Kidney (tissue), 14 donors: ENCODE data around the gene NOX5. TPM values are rescaled to one million over a fixed set of nuclear protein-coding genes. Genes with fewer than 3 reads are reported as not detected.

Source experiments
- DNase-seq, 5 donors: peaks; one replicate each; pipeline ENCODE4 v3.0.0-alpha.2; 2013 to 2020
- FAIRE-seq: peaks from 2 replicates; lab custom pipeline; 2012; peaks lifted over from hg19 to GRCh38; lab: Jason Lieb, UNC
- H3K27ac ChIP-seq, 2 donors: one replicate each; pipeline ENCODE4 v1.7.0; 2013; ENCODE audit warnings: low read depth in 2 of 2, low read length in 2 of 2, inconsistent platforms in 1 of 2
- H3K27me3 ChIP-seq: one replicate; pipeline ENCODE4 v1.7.1; 2013; ENCODE audit warnings: low read length, inconsistent platforms; ENCODE audit not compliant: control insufficient read depth, insufficient read depth
- H3K36me3 ChIP-seq, 3 donors: one replicate each; pipeline versions ENCODE4 v1.7.0 to v1.7.1; 2013; ENCODE audit warnings: low read length in 3 of 3, control low read depth in 1 of 3, inconsistent platforms in 1 of 3; ENCODE audit not compliant: insufficient read depth in 3 of 3, control insufficient read depth in 2 of 3
- H3K4me1 ChIP-seq, 3 donors: one replicate each; pipeline versions ENCODE4 v1.7.0 to v1.7.1; 2013; ENCODE audit warnings: low read length in 3 of 3, inconsistent platforms in 1 of 3, low read depth in 1 of 3; ENCODE audit not compliant: control insufficient read depth in 2 of 3, insufficient read depth in 2 of 3
- H3K4me3 ChIP-seq, 3 donors: one replicate each; pipeline versions ENCODE4 v1.7.0 to v1.8.1; 2013; ENCODE audit warnings: low read length in 3 of 3, control low read depth in 1 of 3, inconsistent platforms in 1 of 3
- H3K9ac ChIP-seq, 3 donors: one replicate each; pipeline versions ENCODE4 v1.7.0 to v1.7.1; 2013; ENCODE audit warnings: low read length in 3 of 3, control low read depth in 1 of 3, inconsistent platforms in 1 of 3
- H3K9me3 ChIP-seq, 3 donors: one replicate each; pipeline versions ENCODE4 v1.7.0 to v1.7.1; 2013; ENCODE audit warnings: low read length in 3 of 3, control low read depth in 1 of 3, inconsistent platforms in 1 of 3; ENCODE audit not compliant: control insufficient read depth in 2 of 3, insufficient read depth in 1 of 3
- CTCF ChIP-seq: IDR thresholded peaks from 3 replicates; pipeline ENCODE4 v1.5.1; 2012; ENCODE audit warnings: mild to moderate bottlenecking, moderate library complexity, borderline replicate concordance; ENCODE audit not compliant: insufficient read depth; ENCODE audit errors: extremely low read depth
- intact Hi-C: fragments of 100-400 bp; cut with DNase I; formaldehyde crosslinking; loops from one replicate; pipeline ENCODE4 v1.11.1; 2022
- polyA plus RNA-seq: library from polyadenylated mRNA; stranded (reverse); fragments of 350-450 nt; fragmentation: Illumina TruSeq; extraction: RNeasy Lipid Tissue Mini Kit (QIAGEN cat#74804); gene quantifications from one replicate; pipeline ENCODE4 v1.2.3, GENCODE V29; 2014; ENCODE audit warnings: low read depth, low replicate concordance; ENCODE audit not compliant: insufficient read depth
- total RNA-seq: library from RNA; stranded (reverse); fragmentation: NEBNext Ultra II Directional; extraction: Animal tissue kit (Norgen Biotek cat#: 25700); gene quantifications from one replicate; pipeline ENCODE4 v1.2.1, GENCODE V29; 2021
- donor health status: control.
- donor health status: control.
- donor health status: control.
- donor health status: control.
- donor health status: control.
- donor health status: DM: yes; HTN: yes; CAD: no.
- donor health status: Normal renal cell carcinoma (clear cell type).

The NOX5 gene
- total and polyA plus RNA-seq, 2 donors from 2014 or later, result 0.19 to 0.60 TPM

GRCh38 chr15:68994981-68995761 is 19.3 kb upstream of the NOX5 start:
- no peaks in the 10 kb centered on the region for H3K36me3 ChIP-seq
- no peak for TF ChIP-seq CTCF
- no peak for FAIRE-seq
- H3K27ac ChIP-seq, result no peak overlapping the region
- no peak overlapping the region for H3K4me3 ChIP-seq
- no peaks in the 10 kb centered on the region for H3K9me3 ChIP-seq
- no peaks in the 10 kb centered on the region for H3K27me3 ChIP-seq
- DNase-seq, result peak in 3 of 5 donors; percentile 31 to 42 (median 34)
- intact Hi-C loops, result no loop called here
- H3K9ac ChIP-seq, result no peak overlapping the region
- H3K4me1 ChIP-seq, result no peaks in the 10 kb centered on the region

DNA sequence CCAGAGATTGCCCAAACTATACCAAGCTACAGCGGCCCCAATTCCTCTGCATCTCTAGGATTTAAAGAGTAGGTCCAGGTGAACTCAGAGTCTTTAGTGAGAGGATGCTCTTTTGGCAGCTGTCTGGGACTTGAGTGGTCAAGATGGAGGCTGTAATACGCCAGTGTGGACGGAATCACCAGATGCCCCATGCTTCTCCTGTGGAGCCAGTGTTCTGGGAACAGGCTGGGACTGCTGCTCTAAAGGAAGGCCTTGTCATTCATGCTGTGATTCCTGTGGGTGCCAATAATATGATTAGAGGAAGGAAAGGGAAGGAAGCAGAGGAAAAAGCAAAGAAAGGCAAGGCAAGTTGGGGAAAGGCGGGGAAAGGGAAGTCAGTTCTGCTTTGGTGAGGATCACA is 17.4 kb upstream of the NOX5 start:
- H3K36me3 ChIP-seq, result no peaks in the 10 kb centered on the region
- intact Hi-C loops, result no loop called here
- H3K27me3 ChIP-seq, result no peaks in the 10 kb centered on the region
- FAIRE-seq (no peak), DNase-seq (no peak)
- TF ChIP-seq CTCF, result no peak
- H3K9ac ChIP-seq, result no peak overlapping the region
- H3K4me3 ChIP-seq, result no peak overlapping the region
- no peaks in the 10 kb centered on the region for H3K4me1 ChIP-seq
- no peak overlapping the region for H3K27ac ChIP-seq
- H3K9me3 ChIP-seq, result no peaks in the 10 kb centered on the region

DNA sequence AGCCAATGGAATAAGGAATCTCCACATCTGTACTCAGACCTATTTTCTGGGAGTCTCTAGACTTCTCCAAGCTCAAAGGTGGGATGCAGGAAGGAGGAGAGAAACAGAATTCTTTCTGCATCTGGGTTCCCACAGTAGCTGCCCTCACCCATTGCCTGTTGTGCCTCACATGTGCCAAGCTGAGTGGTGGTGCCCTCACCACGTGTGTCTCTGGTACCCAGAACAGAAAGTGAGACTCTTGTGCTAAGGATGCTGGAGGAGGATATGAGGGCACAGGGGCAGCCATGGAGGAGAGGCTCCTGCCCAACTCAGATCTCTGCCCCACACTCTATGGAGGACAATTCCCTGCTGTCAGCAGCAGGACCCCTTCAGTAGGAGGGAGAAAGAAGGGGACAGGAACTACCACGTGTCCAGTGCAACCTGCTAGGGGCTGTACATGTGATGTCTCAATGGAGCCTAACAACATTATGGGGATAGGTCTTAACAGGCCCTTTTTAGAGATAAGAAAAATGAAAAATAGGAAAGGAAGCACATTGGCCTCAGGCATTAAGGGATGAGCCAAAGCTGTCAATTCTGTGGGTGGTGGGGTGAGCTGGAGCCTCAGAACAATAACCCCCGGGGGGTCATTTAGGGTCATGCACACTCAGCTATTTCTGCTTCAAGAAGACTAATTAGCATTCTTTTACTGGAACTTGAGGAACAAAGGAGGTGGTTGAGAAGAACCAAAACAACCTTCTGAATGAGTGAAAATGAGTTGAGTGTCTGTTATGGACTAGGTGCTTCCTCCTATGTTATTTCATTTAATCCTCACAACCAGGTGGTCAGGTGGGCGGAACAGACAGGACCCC is 16.3 kb upstream of the NOX5 start:
- TF ChIP-seq CTCF, result no peak
- H3K4me3 ChIP-seq, result no peak overlapping the region
- FAIRE-seq (no peak), DNase-seq (no peak)
- no peaks in the 10 kb centered on the region for H3K4me1 ChIP-seq
- intact Hi-C loops, result no loop called here
- no peaks in the 10 kb centered on the region for H3K36me3 ChIP-seq
- H3K9ac ChIP-seq, result no peak overlapping the region
- no peak overlapping the region for H3K27ac ChIP-seq
- no peaks in the 10 kb centered on the region for H3K27me3 ChIP-seq
- no peaks in the 10 kb centered on the region for H3K9me3 ChIP-seq
